ENCODE results near the gene UNC5A.

Gene UNC5A

DNA sequence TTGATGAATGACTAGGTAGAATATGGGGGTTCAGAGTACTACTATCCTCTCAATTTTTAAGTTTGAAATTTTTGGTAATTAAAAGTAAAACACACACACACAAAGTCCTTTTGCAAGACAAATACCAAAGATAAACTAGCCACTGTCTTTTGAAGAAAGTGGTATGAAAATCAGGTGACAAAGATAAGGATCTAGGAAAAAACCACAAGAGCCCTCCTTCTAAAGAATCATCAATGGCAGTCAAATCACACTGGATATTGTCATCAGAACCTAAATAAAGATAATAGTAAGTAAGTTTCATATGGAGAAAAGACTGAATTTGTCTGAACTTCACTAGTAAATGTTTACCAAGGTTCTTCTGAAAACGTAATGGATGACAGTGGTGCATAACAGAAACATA is 119.3 kb downstream of the UNC5A start:
- Histone ChIP-seq H3K4me2 (ENCODE audit: insufficient read depth, low read length) (no peak overlapping the region), H3K79me2 (ENCODE audit: insufficient read depth, low read length) (0 out of 2 replicates have a peak, but pooled peaks cover 2% of the 10 kb centered on the region), H2AFZ (ENCODE audit: low read depth, low read length) (no peak overlapping the region), H3K36me3 (ENCODE audit: insufficient read depth, low read length) (peaks cover 36% of the 10 kb centered on the region), H3K9ac (ENCODE audit: low read depth, low read length) (no peak overlapping the region), H3K9me3 (ENCODE audit: insufficient read depth, low read length, severe bottlenecking) (no peaks in the 10 kb centered on the region), H3K27ac (ENCODE audit: low read length) (no peak overlapping the region), H3K4me3 (ENCODE audit: low read depth in 1 of 2, low read length in 2 of 2) (no peak overlapping the region), H3K27me3 (ENCODE audit: insufficient read depth, low read length, poor library complexity) (no peaks in the 10 kb centered on the region), H3K4me1 (ENCODE audit: insufficient read depth, low read length) (peaks cover 17% of the 10 kb centered on the region), H4K20me1 (ENCODE audit: insufficient read depth, low read length) (no peaks in the 10 kb centered on the region; the same call in 1 of the 2 replicates)
- DNase-seq: no peak
- peak; percentile 68 for ATAC-seq (ENCODE audit: insufficient read depth, low read depth)
- TF ChIP-seq, protein P1, sequence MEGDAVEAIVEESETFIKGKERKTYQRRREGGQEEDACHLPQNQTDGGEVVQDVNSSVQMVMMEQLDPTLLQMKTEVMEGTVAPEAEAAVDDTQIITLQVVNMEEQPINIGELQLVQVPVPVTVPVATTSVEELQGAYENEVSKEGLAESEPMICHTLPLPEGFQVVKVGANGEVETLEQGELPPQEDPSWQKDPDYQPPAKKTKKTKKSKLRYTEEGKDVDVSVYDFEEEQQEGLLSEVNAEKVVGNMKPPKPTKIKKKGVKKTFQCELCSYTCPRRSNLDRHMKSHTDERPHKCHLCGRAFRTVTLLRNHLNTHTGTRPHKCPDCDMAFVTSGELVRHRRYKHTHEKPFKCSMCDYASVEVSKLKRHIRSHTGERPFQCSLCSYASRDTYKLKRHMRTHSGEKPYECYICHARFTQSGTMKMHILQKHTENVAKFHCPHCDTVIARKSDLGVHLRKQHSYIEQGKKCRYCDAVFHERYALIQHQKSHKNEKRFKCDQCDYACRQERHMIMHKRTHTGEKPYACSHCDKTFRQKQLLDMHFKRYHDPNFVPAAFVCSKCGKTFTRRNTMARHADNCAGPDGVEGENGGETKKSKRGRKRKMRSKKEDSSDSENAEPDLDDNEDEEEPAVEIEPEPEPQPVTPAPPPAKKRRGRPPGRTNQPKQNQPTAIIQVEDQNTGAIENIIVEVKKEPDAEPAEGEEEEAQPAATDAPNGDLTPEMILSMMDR (IDR thresholded peaks at IDR 0.05; ENCODE audit: borderline replicate concordance, extremely low read depth, low read length, poor library complexity, severe bottlenecking): no peak
- TF ChIP-seq EZH2 (IDR thresholded peaks at IDR 0.05; ENCODE audit: borderline replicate concordance, low read depth, low read length, severe bottlenecking): no peak
